Uterus (tissue), 4 donors: ENCODE data around the gene TLR1. TPM values are rescaled to one million over a fixed set of nuclear protein-coding genes. Genes with fewer than 3 reads are reported as not detected.
"Not testable (repeated sequence)": the region's sequence is repeated elsewhere in the genome, so short reads cannot be mapped to it uniquely, and the experiment has no call there.

ENCODE experiments used
- DNase-seq, 2 donors: peaks; one replicate each; pipeline ENCODE4 v3.0.0-alpha.2; 2019 to 2020
- H3K27ac ChIP-seq, 2 donors: fragments of 200-600 bp; sonication (generic); 1 replicate in 1 of 2; 2 replicates in 1 of 2; pipeline ENCODE4 v1.5.1; 2016 to 2018
- H3K27me3 ChIP-seq, 2 donors: fragments of 200-600 bp; sonication (generic); one replicate each; pipeline ENCODE4 v1.5.1; 2018 to 2019; ENCODE audit warnings: control low read depth in 1 of 2
- H3K36me3 ChIP-seq, 2 donors: fragments of 200-600 bp; sonication (generic); one replicate each; pipeline ENCODE4 v1.5.1; 2019; ENCODE audit warnings: control low read depth in 1 of 2
- H3K4me1 ChIP-seq, 2 donors: fragments of 200-600 bp; sonication (generic); one replicate each; pipeline ENCODE4 v1.5.1; 2018 to 2019; ENCODE audit warnings: control low read depth in 1 of 2
- H3K4me3 ChIP-seq, 2 donors: fragments of 200-600 bp; sonication (generic); 1 replicate in 1 of 2; 2 replicates in 1 of 2; pipeline ENCODE4 v1.5.1; 2018 to 2019; ENCODE audit warnings: mild to moderate bottlenecking in 1 of 2
- H3K9me3 ChIP-seq, 2 donors: fragments of 200-600 bp; sonication (generic); one replicate each; pipeline ENCODE4 v1.5.1; 2019; ENCODE audit warnings: control low read depth in 1 of 2
- CTCF ChIP-seq, 4 experiments: fragments of 200-600 bp in 2 of 4; fragments of 450-650 bp in 2 of 4; sonication (generic) in 2 of 4; IDR thresholded peaks; one replicate each; pipeline ENCODE4 v1.5.1; 2016 to 2019; ENCODE audit warnings: antibody characterized with exemption in 4 of 4, mild to moderate bottlenecking in 2 of 4, moderate library complexity in 1 of 4
- POLR2A ChIP-seq, 2 donors: fragments of 450-650 bp; IDR thresholded peaks; one replicate each; pipeline ENCODE4 v1.6.1; 2016; ENCODE audit warnings: antibody characterized with exemption in 2 of 2, mild to moderate bottlenecking in 1 of 2, moderate library complexity in 1 of 2
- intact Hi-C: fragments of 100-400 bp; cut with DNase I; formaldehyde crosslinking; loops from one replicate; pipeline ENCODE4 v1.15.1; 2023; ENCODE audit warnings: low total_unique reads
- total RNA-seq, 4 donors: library from RNA; depleted of rRNA in 3 of 4; stranded (reverse); fragments of >200 nt in 3 of 4; gene quantifications; one replicate each; pipeline versions ENCODE4 v1.1.0 to v1.2.4, GENCODE V29; 2014 to 2023
- donor health status: DM: yes; HTN: yes; CAD: no.

TLR1 gene
- total RNA-seq, 4 donors from 2014 or later: 6.1 to 32.3 (median 20.4) TPM

- intact Hi-C loops: no loop called here
- no peak overlapping the region for H3K27ac ChIP-seq
- no peaks in the 10 kb centered on the region for H3K9me3 ChIP-seq
- H3K36me3 ChIP-seq: no peaks in the 10 kb centered on the region
- H3K27me3 ChIP-seq: no peaks in the 10 kb centered on the region
- no peak for TF ChIP-seq POLR2A (IDR thresholded peaks at IDR 0.05)
- no peak for TF ChIP-seq CTCF (IDR thresholded peaks at IDR 0.05)
- no peaks in the 10 kb centered on the region for H3K4me1 ChIP-seq
- no peak overlapping the region for H3K4me3 ChIP-seq
- no peak for DNase-seq
Observed at GRCh38 chr4:38775326-38775725, 29.3 kb downstream of the TLR1 start.

GRCh38 chr4:38774181-38774955 is 30.2 kb downstream of the TLR1 start:
- H3K4me3 ChIP-seq: no peak overlapping the region
- DNase-seq: no peak
- H3K4me1 ChIP-seq: no peaks in the 10 kb centered on the region
- no peaks in the 10 kb centered on the region for H3K9me3 ChIP-seq
- no peaks in the 10 kb centered on the region for H3K36me3 ChIP-seq
- intact Hi-C loops: no loop called here
- H3K27ac ChIP-seq: no peak overlapping the region
- TF ChIP-seq CTCF (IDR thresholded peaks at IDR 0.05): no peak
- no peaks in the 10 kb centered on the region for H3K27me3 ChIP-seq

GRCh38 chr4:38770281-38770680 is 34.3 kb downstream of the TLR1 start:
- H3K27me3 ChIP-seq, intact Hi-C loops, H3K27ac ChIP-seq, DNase-seq, H3K36me3 ChIP-seq, H3K4me1 ChIP-seq, H3K9me3 ChIP-seq, H3K4me3 ChIP-seq: not testable (repeated sequence)

- Histone ChIP-seq H3K27me3 (no peaks in the 10 kb centered on the region), H3K4me3 (no peak overlapping the region), H3K4me1 (no peaks in the 10 kb centered on the region), H3K9me3 (no peaks in the 10 kb centered on the region), H3K27ac (no peak overlapping the region), H3K36me3 (no peaks in the 10 kb centered on the region)
- intact Hi-C loops: no loop called here
- DNase-seq: no peak
- no peak for TF ChIP-seq POLR2A (IDR thresholded peaks at IDR 0.05)
- no peak for TF ChIP-seq CTCF (IDR thresholded peaks at IDR 0.05)
Observed at GRCh38 chr4:38769857-38770256, 34.7 kb downstream of the TLR1 start.

GRCh38 chr4:38769441-38769840 is 35.1 kb downstream of the TLR1 start:
- intact Hi-C loops: no loop called here
- DNase-seq: no peak
- H3K4me1 ChIP-seq: no peaks in the 10 kb centered on the region
- no peaks in the 10 kb centered on the region for H3K36me3 ChIP-seq
- H3K9me3 ChIP-seq: no peaks in the 10 kb centered on the region
- no peak overlapping the region for H3K4me3 ChIP-seq
- no peaks in the 10 kb centered on the region for H3K27me3 ChIP-seq
- TF ChIP-seq CTCF (IDR thresholded peaks at IDR 0.05): no peak
- no peak for TF ChIP-seq POLR2A (IDR thresholded peaks at IDR 0.05)
- H3K27ac ChIP-seq: peak overlapping the region; percentile 9 to 16
